NCI-H1048 (cell line): Measurements from ENCODE around the gene PRM1.

Source experiments
- DNase-seq: peaks from one replicate; lab custom pipeline; 2025; lab: John Stamatoyannopoulos, UW

The PRM1 gene

DNA sequence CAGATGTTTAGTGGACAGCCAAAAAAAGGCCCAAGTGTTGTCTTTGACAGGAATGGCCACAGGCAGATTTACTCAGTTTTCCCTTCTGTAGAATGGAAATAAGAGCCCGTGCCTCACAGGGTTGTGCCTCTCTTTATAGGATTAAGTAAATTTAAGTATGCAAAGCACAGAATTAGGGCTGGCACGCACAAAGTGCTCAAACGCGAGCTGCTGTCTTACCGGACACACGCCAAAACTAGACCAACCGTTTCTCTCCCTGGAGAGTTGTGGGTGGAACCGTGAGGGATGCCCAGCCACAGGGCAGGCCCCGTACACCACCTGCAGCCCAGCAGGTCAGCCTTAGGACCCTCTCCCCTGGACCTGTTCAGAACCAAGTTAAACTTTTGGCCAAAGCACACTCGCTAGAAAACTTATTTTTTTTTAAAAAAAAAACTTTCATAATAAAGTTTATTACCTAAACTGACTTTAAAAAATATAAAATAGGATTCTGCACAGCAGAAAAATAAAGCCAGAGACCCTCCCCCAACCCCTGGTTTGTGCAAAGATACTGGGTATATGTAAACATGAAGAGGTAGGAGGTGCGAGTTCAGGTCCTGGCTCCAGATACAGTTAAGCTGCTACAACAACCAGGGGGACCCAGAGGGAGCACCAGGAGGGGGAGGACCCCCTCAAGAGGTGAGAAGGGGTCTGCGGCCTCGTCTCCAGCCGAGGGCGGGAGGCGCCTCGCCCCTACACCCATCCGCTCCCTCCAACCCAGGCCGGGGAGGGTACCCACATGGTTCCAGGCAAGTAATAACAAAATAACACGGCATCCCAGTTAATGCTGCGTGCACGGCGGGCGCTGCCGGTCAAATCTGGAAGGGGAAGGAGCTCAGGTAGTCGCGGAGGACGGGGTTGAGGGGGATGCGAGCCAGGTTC is 26.9 kb downstream of the PRM1 start:
- no peak for DNase-seq

DNA sequence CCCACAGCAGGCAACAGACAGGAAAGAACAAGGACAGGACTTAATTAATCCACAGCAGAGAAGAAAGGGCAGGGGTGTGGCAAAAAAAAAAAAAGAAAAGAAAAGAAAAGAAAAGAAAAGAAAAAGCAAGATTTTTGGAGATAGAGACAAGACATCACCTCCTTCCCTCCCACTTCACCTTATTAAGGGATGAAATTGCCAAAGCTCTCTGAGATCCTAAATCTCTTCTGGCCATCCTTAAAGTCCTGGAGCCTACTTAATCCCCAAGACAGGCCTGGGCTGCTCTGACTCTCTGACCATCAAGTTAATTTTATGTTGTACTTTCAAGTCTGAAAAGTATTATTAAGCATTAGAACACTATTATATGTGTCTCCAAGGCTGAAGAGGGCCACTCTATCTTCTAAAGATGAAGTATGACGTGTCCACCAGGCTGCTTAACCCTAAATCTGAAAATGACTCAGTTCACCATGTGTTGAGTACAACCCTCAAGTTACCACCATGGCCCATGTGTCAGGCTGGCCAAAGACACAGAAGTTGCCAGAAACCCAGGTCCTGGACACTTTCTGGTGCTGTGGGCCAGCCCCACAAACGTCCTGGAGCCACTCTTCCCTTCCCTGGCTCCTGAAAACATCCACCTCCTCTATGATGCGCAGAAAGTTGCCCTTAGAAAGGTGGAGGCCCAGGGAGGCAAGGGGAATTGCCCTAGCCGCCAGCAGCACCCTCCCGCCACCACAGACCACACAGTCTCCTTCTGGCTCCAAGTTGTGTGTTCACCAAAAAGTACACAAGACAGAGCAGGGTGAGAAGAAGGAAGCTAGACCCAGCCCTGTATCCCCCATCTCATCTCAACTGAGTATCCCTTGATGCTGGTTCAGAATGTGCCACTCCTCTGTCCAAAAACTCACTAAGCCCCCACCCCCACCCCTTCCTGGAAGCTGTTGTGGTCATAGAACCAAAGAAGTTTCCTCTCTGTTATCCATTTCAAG is 27.8 kb downstream of the PRM1 start:
- no peak for DNase-seq

DNA sequence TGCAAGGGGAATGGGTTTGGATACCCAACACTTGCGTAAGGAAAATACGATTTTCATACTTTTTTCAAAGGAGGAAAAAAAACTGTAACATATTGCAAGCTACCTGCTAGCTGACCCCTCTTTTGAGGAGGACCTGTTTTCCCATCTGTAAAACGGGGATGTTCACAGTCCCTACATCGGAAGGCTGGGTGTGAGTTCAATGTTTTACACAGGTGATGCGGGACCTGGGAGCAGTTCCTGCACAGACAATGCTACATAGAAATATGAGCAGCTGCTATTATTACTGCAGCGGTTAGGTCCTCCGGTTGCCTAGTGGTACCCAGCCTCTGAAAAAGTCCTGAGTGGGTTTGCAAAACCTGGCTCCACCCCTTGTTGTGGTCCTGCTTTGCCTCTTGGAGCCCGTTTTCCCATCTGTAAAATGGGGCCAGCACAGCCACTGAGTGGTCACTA is 28.6 kb downstream of the PRM1 start:
- no peak for DNase-seq

DNA sequence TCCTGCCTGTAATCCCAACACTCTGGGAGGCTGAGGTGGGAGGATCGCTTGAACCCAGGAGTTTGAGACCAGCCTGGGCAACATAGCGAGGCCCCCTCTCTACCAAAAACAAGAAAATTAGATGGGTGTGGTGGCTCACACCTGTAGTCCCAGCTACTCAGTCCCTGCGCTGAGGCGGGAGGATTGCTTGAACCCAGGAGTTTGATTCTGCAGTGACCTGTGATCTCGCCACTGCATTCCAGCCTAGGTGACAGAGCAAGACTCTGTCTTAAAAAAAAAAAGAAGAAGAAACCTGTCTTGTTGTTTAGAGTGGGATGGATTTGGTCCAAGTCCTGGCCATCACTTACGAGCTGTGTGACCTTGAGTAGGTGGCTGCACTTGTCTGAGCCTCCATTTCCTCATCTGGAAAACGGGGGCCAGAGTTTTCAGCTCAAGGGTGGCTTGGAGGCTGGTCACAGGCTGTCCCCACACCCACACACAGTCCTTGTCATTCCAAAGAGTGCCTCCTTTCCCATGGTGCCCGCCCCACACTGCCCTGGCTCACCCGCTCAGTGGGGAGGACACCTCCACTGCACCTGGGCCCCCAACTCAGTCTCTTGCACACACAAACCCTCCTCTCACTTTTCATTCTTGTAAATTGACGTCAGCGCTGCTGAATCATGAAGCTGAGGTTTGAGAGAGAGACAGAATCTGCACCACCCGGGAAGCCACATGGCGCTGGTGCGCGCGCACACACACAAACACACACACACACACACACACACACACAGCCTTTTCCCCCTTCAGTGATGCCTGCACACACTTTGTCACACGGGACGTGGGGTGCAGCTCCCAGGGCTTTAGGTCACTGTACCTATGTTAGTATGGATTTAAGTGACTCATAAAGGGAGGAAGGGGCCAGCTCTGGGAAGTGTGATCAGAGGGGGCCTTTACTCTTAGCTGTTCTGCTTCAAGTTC is 29.3 kb downstream of the PRM1 start:
- no peak for DNase-seq

DNA sequence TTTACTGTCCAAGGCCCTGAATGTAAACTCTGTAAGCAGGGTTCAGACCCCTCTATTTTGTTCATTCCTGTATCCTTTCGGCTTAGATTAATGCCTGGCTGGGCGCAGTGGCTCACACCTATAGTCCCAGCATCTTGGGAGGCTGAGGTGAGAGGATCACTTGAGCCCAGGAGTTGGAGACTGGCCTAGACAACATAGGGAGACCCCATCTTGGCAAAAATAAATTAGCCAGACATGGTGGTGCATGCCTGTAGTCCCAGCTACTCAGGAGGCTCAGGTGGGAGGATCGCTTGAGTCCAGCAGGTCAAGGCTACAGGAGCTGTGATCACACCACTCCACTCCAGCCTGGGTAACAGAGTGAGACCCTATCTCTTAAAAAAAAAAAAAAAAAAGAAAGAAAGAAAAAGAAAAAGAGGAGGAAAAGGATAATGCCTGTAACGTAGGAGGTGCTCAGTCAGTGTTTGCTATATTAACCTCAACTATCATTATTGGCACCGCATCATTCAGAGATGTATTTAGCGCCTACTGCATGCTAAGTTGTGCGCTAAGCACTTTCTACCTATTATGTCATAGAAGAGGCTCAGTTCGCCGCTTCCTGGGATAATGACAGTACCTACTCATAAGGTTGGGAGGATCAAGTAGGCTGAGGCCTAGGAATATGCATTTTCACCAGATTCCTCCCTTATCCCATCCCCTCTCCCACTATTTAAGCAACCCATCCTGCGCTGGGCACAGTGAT is 30.2 kb downstream of the PRM1 start:
- DNase-seq: no peak

DNA sequence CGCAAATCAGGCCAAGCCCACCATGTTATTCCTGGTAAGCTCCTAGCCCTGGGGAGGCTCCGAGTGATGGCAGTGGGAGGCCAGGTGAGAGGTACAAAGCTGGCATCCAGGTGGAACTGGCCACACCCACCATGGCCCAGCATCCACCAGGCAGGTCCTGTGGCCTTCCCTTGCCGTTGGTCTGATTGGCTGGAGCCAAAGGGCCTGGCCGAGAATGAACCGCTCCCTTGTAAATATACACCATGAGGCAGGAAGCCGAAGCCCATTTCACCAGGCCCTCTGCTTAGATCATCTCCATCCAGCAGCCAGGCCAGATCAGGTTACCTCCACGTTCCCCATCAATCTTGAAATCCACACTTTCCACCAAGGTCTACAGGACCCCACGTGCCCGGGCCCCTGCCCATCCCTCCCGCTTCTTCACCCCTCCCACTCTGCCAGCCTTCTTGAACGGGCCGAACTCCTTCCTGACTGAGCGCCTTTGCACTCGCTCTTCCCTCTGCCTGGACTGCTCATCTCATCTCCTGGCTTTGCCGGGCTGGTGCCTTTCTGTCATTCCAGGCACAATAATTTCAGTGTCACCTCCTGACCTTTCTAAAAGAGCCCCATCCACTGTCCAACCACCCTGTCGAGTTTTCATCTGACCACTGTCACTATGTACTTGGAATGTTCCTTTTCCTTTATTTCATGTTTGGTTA is 30.9 kb downstream of the PRM1 start:
- DNase-seq: no peak

DNA sequence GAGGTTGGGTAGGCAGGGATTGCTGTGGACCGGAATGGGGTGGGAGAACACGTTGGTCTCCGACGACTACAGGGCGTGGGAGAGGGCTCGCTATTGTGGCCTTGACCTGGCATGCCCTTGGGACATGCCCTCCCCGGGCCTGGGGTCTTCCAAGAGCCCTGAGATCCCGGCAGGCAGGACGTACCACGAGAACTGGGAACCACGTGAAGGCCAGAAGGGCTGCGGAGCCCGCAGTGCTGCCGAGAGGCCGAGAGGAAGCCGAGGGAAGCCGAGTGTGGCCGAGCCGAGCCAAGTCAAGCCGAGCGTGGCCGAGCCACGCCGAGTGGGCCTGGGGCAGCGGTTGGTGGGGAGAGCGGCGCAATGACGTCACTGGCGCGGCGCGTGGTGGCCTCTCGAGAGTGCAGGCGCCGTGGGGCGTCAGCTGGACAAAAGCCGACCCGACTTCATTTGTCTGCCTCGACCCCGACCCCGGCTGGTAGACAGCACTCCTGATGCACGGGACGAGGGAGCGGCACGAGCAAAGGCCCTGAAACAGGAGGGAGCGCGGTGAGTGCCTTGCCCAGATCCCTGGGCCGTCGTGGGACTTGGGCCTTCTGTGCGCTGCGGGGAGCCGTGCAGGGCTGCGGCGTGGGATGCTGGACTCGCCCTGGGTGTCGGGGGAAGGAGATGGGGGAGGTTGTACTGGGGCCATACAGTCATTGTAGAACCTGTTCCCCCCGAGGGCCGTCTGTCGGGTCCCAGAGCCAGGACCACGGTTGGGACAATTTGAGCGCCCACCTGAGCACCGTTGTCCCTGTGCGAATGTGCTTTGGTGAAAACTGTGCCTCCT is 31.7 kb downstream of the PRM1 start:
- no peak for DNase-seq

DNA sequence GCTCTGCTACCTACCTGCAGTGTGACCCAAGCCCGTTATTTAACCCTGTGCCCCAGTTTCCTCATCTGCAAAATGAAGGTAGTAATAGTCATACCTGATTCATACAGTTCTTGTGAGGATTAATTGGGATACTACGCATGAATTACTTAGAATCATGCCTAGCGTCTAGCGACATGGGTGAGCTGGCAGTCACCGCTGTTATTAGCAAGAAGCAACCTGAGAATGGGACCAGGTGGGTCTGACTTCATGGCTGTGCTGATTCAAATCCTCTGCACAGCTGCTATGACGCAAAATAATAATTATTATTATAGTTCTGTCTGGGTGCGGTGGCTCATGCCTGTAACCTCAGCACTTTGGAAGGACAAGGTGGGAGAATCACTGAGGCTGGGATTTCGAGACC is 33.0 kb downstream of the PRM1 start:
- no peak for DNase-seq

DNA sequence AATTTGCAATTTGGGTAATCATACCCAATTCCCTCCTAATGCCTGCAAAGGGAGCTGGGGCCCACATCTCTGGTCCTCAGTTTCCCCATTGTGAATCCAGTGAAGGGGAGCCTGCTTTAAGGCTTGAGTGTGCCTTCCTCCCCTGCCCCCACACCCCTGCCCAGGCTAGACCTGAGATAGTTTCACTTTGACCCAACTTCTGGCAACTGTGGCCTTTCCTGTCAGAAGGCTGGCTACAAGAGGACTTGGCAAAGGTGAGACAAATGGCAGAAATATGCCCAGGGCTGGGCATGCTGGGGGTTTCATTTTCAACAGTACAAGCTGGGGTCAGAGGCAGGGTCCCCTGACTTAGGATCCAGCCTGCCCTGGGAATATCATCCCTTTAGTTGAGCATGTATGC is 35.1 kb downstream of the PRM1 start:
- DNase-seq: no peak

DNA sequence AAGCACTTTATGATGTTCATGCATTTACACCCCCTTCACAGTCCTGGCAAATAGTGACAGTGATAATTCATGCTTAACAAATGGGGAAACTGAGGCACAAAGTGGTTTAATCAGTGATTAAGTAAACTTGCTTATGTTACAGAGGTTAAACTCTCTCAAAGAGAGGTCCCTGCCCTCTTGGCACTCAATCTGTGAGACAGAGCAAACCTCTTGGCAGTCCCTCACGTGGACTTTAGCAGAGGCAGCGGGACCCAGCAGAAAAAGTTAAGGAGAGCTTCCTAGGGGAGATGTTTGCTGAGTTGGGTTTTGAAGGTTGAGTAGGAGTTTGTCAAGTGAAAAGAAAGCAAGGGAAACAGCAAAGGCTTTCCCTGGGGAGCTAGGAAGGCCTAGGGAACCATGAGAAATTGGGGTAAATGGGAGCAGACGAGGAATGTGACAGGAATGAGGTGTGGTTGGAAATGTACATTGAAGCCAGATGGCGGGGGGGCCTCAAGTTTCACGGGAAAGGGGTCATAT is 35.9 kb downstream of the PRM1 start:
- no peak for DNase-seq

DNA sequence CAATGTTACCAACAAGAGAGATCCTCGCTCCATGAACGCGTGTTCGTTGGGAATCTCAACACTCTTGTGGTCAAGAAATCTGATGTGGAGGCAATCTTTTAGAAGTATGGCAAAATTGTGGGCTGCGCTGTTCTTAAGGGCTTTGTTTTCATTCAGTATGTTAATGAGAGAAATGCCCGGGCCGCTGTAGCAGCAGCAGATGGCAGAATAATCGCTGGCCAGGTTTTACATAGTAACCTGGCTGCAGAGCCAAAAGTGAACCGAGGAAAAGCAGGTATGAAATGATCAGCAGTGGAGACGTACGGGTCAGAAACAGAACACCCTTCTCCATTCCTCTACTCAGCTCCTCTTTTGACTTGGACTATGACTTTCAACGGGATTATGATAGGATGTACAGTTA is 38.5 kb downstream of the PRM1 start:
- DNase-seq: no peak

DNA sequence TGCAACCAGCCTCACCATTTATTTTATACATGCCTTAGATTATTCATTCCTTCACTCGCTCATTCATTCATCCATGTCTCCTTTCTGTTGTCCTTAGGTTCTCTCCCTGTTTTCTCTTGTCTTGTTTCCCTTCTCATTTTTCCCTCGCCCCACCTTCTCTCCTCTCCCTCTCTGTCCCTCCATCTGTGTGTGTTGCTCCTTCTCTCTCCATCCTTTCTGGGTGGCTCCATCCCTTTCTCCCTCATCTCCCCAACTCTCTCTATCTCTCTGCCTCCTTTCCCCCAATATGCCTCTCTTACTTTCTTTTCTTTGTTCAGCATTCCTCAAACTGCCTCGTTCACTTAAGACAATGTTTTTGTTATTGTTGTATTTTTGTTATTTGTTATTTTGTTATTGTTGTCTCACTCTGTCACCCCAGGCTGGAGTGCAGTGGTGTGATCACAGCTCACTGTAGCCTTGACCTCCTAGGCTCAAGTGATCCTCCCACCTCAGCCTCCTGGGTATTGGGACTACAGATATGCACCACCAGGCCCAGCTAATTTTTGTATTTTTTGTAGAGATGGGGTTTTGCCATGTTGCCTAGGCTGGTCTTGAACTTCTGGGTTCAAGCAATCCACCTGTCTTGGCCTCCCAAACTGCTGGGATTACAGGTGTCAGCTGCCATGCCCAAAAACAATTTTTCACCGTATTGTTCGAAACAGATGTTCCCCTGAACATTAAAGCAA is 39.5 kb downstream of the PRM1 start:
- DNase-seq: no peak

DNA sequence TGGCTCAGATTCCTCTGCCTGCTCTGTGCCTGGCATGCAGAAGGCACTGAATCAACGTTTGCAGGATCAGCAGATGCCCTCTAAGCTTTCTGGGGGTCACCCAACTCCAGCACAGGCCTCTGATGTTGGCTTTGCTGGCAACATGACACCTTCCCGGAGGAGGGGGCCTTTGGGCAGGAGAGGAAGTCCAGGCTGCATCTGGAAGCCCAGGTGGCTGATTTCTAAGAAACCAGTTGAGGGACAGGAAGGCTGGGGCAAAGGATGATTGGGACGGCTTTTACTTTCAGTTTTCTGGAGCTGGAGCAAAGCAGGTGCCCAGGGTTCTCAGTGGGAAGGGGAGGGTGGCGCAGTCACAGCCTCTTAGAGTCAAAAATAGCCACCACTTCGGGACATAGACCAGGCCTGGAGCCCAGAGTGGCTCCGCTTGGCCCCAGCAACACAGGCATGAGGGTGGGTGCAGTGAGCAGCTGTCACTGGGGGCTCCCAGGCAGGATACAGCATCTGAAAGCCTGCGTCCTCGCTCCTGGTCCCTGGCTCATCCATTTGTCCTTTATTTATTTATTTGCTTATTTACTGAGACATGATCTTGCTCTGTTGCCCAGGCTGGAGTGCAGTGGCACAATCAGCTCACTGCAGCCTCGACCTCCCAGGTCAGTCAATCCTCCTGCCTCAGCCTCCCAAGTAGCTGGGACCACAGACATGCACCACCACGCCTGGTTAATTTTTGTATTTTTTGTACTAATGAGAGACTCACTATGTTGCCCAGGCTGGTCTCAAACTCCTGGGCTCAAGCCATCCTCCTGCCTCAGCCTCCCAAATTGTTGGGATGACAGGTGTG is 40.3 kb downstream of the PRM1 start:
- DNase-seq: no peak

DNA sequence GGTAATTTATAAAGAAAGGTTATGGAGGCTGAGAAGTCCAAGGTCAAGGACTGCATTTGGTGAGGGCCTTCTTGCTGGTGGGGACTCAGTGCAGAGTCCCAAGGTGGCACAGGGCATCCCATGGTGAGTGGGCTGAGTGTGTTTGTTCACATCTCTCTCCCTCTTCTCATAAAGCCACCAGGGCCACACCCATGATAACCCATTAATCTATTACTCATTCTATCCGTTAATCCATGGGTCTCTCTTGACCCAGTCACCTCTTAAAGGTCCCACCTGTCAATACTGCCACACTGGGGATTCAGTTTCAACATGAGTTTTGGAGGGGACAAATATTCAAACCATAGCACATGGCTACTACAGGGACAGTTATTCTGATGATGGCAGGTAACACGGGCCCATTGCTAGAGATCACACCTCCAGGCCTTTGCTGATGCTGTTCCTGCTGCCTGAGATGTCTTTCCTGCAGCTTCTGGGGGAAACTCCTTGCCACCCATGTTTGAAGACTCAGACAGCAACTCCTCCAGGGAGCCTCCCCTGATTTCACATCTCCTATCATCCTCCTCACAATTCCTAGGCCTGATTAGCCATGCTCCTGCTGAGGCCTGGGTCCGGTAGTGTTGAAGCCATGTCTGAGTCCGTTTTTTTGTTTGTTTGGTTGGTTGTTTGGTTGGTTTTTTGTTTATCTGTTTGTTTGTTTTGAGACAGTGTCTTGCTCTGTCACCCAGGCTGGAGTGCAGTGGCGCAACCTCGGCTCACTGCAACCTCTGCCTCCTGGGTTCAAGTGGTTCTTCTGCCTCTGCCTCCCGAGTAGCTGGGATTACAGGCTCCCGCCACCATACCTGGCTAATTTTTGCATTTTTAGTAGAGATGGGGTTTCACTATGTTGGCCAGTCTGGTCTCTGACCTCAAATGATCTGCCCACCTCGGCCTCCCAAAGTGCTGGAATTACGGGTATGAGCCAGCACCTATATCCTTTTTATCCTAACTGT is 41.2 kb downstream of the PRM1 start:
- no peak for DNase-seq

DNA sequence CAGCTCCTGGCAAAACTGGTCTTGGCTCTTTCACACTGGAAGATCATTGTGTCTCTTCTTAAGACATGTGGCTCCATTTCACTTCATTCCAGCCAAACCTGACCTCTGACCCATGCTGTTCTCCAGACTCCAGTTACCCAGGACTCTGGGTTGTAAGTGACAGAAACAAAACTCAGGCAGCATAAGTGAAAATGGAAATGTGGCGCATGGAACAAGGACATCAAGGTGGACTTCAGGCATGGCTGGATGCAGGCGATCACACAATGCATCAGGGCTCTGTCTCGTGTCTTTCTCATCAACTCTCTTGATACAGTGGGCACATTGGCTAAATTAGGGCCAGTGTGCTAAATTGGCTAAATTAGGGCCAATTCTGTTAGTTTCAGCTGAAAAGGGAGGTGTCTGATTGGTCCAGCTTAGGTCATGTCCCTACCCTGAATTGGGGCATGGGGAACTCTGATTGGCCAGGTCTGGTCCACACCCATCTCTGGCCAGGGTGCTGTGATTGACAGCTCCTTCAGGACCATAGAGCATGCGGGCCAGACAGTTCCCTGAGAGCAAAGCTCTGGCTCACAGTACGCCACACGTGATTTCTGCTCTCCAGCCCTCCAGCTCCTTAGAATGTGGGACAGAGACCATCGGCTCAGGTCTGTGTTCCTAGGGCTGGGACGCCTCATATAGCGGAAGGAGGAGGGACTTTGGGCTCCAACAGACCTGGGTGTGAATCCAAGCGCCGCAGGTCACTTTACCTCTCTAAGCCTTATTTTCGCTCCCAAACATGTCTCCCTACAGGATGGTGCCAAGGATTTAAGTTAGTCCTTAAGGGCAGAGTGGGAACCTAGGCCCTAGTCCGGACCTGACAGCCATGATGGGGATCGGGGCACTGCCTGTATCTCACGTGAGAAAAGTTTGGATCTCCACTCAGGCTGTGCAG is 42.6 kb downstream of the PRM1 start:
- no peak for DNase-seq
